Activated naive CD4-positive, alpha-beta T cell (primary cell): ENCODE measurements around the gene LRRC71.
"Not testable (repeated sequence)": the region's sequence is repeated elsewhere in the genome, so short reads cannot be mapped to it uniquely, and the experiment has no call there.

ENCODE experiments used
- DNase-seq, 4 experiments: peaks; one replicate each; lab custom pipeline; 2025; lab: John Stamatoyannopoulos, UW

The LRRC71 gene

DNA sequence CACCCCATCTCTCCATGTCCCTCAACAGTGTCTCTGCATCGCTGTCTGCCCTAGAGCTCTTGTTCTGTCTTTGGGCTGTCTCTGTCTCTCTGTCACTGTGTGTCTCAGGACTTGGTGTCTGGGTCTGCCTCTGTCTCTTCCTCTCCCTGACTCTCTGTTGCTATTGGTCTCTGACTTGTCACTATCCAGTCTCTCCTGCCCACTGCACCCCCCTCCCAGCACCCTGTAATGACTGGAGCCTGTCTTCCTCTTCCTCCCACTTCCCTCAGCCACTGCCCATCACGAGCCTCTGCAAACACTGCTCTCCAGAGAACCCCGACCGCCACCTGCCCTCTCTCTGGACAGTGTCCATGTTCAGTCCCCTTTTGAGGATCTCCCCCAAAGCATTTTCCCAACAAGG, 14.8 kb upstream of the LRRC71 start:
- no peak for DNase-seq

DNA sequence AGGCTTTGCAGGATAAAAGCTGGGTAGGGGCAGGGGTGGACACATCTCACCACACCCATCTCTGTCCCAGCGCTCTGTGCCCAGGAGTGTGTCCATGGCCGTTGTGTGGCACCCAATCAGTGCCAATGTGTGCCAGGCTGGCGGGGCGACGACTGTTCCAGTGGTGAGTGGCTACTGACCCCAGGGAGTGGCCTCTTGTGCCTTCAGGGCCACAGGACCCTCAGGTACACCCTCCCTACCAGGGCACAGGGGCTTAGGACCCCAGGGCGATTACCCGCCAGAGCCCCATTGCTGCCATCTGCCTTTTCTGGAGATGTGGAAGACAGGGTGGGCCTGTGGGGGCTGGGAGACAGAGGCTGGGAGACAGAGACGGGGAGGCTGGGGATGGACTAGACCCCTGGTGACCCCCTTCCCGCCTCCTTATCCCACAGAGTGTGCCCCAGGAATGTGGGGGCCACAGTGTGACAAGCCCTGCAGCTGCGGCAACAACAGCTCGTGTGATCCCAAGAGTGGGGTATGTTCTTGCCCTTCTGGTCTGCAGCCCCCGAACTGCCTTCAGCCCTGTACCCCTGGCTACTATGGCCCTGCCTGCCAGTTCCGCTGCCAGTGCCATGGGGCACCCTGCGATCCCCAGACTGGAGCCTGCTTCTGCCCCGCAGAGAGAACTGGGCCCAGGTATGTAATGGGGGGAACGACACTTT, 14.1 kb upstream of the LRRC71 start:
- no peak for DNase-seq

DNA sequence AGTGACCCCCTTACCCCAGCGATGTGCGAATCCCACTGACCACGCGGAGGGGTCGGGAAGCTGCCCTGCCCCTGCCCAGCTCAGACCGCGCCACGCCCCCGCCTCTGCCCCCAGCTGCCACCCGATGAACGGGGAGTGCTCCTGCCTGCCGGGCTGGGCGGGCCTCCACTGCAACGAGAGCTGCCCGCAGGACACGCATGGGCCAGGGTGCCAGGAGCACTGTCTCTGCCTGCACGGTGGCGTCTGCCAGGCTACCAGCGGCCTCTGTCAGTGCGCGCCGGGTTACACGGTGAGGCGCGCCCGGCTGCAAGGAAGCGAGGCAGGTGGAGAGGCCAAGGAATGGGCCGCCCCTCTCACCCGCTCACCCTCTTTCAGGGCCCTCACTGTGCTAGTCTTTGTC, 11.9 kb upstream of the LRRC71 start:
- no peak for DNase-seq

GRCh38 chr1:156908955-156909354, 11.5 kb upstream of the LRRC71 start:
- DNase-seq = no peak

- DNase-seq = no peak
Measured at GRCh38 chr1:156909671-156910070, 10.8 kb upstream of the LRRC71 start.

GRCh38 chr1:156910309-156910782, 10.1 kb upstream of the LRRC71 start:
- DNase-seq = peak in 3 of 4 experiments; percentile 26 to 50 (median 32)

GRCh38 chr1:156911577-156912298, 8.7 kb upstream of the LRRC71 start:
- no peak for DNase-seq

GRCh38 chr1:156912310-156912709, 8.1 kb upstream of the LRRC71 start:
- no peak for DNase-seq

DNA sequence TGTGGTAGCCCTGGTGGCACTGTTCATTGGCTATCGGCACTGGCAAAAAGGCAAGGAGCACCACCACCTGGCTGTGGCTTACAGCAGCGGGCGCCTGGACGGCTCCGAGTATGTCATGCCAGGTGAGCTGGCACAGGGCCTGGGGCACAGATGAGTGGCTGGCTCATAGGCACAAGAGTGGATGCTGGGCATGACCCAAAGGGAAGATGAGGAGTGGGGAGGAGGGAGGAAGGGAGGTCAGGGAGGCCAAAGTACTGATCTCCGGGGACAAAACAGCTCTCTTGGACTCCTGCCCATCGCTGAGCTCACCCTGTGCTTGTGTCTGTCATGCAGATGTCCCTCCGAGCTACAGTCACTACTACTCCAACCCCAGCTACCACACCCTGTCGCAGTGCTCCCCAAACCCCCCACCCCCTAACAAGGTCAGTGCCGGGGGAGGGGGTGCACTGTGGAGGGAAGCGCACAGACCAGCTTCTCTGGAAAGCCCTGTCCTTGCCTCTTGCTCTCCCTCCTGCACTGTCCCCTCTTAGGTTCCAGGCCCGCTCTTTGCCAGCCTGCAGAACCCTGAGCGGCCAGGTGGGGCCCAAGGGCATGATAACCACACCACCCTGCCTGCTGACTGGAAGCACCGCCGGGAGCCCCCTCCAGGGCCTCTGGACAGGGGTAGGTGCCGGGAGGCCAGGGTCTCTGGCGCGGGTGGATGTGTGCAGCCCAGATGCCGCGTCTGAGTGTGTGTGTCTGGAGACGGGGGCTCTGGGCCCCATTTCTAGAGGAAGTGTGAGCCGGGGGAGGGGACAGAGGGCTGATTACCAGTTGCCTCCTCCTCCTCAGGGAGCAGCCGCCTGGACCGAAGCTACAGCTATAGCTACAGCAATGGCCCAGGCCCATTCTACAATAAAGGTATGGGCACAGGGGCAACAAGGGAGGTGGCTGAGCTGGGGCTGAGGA, 7.3 kb upstream of the LRRC71 start:
- no peak for DNase-seq

DNA sequence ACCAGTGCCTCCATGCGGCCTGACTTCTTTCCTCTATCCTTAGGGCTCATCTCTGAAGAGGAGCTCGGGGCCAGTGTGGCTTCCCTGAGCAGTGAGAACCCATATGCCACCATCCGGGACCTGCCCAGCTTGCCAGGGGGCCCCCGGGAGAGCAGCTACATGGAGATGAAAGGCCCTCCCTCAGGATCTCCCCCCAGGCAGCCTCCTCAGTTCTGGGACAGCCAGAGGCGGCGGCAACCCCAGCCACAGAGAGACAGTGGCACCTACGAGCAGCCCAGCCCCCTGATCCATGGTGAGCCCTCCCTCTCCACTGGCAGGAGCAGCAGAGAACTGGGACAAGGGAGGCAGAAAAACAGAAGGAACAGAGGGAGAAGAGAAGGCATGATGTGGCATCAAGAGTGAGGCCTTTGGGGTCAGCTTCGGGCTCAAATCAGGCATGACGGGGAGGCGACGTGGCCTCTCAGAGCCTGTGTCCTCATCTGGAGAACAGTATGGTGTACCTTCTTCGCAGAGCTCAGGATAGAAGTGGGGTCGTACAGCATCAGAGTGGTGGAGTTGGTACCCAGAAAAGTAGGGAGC, 6.5 kb upstream of the LRRC71 start:
- no peak for DNase-seq

GRCh38 chr1:156914440-156914856, 6.0 kb upstream of the LRRC71 start:
- DNase-seq = no peak

GRCh38 chr1:156921053-156921529, 659 bp downstream of the LRRC71 start:
- no peak for DNase-seq

DNA sequence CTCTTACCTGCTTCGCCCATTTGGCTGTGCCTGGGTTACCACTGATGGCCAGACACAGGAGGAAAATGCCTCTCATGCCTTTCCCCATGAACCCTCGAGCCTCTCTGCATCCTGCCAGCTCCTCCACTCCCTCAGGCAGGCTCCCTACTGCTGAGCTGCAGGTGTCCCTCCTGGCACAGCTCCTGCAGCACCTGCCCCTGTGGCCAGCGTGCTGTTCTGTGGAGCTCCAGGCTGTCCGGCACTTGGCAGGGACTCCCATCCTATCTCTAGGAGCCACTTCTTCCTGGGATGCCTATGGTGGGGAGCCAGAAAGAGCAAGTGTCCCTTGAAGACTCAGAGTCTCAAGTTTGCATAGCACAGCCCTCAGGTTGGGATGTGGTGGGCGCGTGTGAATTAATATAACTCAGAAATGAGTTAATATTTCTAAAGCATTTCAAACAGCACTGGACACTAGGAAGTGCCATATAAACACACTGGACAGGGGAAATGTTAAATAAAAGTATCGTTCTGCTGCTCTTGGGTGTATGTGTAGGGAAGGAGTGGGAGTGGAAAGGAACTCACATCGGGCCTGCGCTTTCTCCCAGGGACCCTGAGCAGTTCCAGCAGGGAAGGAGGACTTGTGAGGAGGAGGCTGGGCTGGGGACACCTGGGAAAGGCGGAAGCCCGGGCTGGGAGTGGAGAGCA, 2.7 kb downstream of the LRRC71 start:
- DNase-seq = no peak

DNA sequence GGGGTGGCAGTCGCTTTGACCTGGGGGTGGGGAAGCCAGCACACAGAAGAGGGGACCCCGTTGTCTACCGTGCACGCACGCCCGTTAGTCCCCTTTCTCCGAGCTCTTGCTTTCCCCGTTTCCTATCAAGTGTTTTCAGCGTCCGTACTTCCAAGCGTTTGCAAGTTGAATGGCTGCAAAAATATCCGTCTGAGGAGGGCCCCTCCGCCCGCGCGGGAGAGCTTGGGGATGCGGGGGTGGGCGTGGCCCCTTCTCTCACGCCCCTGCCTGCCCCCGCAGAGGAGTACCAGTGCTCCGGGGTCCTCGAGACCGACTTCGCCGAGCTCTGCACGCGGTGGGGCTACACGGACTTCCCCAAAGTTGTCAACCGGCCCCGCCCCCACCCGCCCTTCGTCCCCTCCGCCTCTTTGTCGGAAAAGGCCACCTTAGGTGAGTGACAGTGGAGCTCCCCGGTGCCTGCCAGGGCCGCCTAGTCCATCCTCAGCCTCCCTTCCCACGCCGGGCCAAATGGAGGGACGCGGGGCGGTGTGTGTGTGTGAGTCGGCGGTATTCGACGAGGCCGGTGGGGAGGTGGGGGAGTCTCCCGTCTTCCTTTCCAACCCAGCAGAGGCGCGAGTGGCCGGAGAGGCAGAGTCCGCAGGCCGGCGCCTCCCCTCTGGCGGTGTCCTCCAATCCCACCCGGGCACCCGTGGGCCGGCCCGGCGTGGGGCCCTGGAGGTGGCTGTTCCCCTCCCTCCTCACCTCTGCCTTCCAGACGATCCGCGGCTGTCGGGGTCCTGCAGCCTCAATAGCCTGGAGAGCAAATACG, 3.4 kb downstream of the LRRC71 start:
- DNase-seq = no peak

GRCh38 chr1:156924478-156925153, 4.2 kb downstream of the LRRC71 start:
- no peak for DNase-seq

GRCh38 chr1:156925154-156926010, 5.0 kb downstream of the LRRC71 start:
- DNase-seq = no peak

GRCh38 chr1:156926175-156926574, 5.7 kb downstream of the LRRC71 start:
- DNase-seq = no peak

- not testable (repeated sequence) for DNase-seq
Measured at GRCh38 chr1:156926695-156927094, 6.3 kb downstream of the LRRC71 start.
